Right lobe of liver (tissue), 6 donors: ENCODE measurements around the gene NAPG. TPM values are rescaled to one million over a fixed set of nuclear protein-coding genes. Genes with fewer than 3 reads are reported as not detected.

ENCODE experiments used
- ATAC-seq, 4 donors: fragments of 200-7000 bp; cut with Tn5 transposase; one replicate each; pipeline ENCODE4 v1.9.1; 2020; ENCODE audit warnings: mild to moderate bottlenecking in 4 of 4, moderate library complexity in 4 of 4
- DNase-seq, 3 donors: peaks; one replicate each; pipeline ENCODE4 v3.0.0-alpha.2; 2020
- H3K27ac ChIP-seq, 3 donors: fragments of 200-600 bp; one replicate each; pipeline ENCODE4 v1.8.0; 2022
- H3K27me3 ChIP-seq, 2 donors: fragments of 200-600 bp; one replicate each; pipeline ENCODE4 v1.8.0; 2022
- H3K36me3 ChIP-seq, 4 donors: fragments of 200-600 bp; sonication (generic) in 1 of 4; one replicate each; pipeline versions ENCODE4 v1.5.1 to v1.8.0; 2017 to 2022; ENCODE audit warnings: control low read depth in 1 of 4
- H3K4me1 ChIP-seq, 4 donors: fragments of 200-600 bp; sonication (generic) in 1 of 4; one replicate each; pipeline versions ENCODE4 v1.5.1 to v1.8.0; 2017 to 2022; ENCODE audit warnings: control low read depth in 1 of 4
- H3K4me3 ChIP-seq, 3 donors: fragments of 200-600 bp; one replicate each; pipeline ENCODE4 v1.8.0; 2022
- H3K9me3 ChIP-seq, 4 donors: fragments of 200-600 bp; sonication (generic) in 1 of 4; one replicate each; pipeline versions ENCODE4 v1.5.1 to v1.8.0; 2017 to 2022; ENCODE audit warnings: control low read depth in 1 of 4
- CTCF ChIP-seq, 4 donors: fragments of 200-600 bp in 3 of 4; fragments of 450-650 bp in 1 of 4; IDR thresholded peaks; one replicate each; pipeline versions ENCODE4 v1.5.1 to v1.8.0; 2016 to 2022; ENCODE audit warnings: antibody characterized with exemption in 4 of 4, mild to moderate bottlenecking in 2 of 4
- POLR2A ChIP-seq: fragments of 450-650 bp; IDR thresholded peaks from one replicate; pipeline ENCODE4 v1.6.1; 2017; ENCODE audit warnings: antibody characterized with exemption, mild to moderate bottlenecking
- WGBS: methylation state at CpG from one replicate; pipeline ENCODE4 v1.1.6; 2018; ENCODE audit warnings: low coverage, low lambda C conversion rate; ENCODE audit not compliant: insufficient coverage; ENCODE audit errors: missing lambda C conversion rate; 5-methylcytosine and 5-hydroxymethylcytosine counted together
- intact Hi-C, 2 donors: fragments of 100-400 bp; cut with DNase I; formaldehyde crosslinking; loops; one replicate each; pipeline versions ENCODE4 v1.11.2 to v1.14.1; 2022
- total RNA-seq, 6 experiments: library from RNA; depleted of rRNA in 2 of 6; stranded (reverse); fragments of >200 nt in 2 of 6; fragmentation: NEBNext Ultra II Directional in 3 of 6; extraction: Animal tissue kit (Norgen Biotek cat#: 25700) in 3 of 6; gene quantifications; one replicate each; pipeline versions ENCODE4 v1.1.0 to v1.2.4, GENCODE V29; 2016 to 2023
- donor health status: DM: no; HTN: yes; CAD: no.
- donor health status: DM: no; HTN: no; CAD: no.
- donor health status: DM: no; HTN: no; CAD: no.
- donor health status: DM: no; HTN: yes; CAD: no.
- donor health status: DM: no; HTN: yes; CAD: no.

Gene NAPG
- total RNA-seq, 6 experiments from 2014 or later: 10.7 to 20.6 (median 14.1) TPM

- TF ChIP-seq CTCF (IDR thresholded peaks at IDR 0.05) (no peak), POLR2A (no peak)
- H3K36me3 ChIP-seq: no peaks in the 10 kb centered on the region
- H3K4me3 ChIP-seq: no peak overlapping the region
- WGBS: 77% methylated on average over 4 of the region's 12 CpGs
- no peaks in the 10 kb centered on the region for H3K27me3 ChIP-seq
- no peak for ATAC-seq
- no peaks in the 10 kb centered on the region for H3K9me3 ChIP-seq
- H3K4me1 ChIP-seq: no peaks in the 10 kb centered on the region
- no peak for DNase-seq
- no peak overlapping the region for H3K27ac ChIP-seq
- intact Hi-C loops: no loop called here
Measured at GRCh38 chr18:10579079-10579867, 53.4 kb downstream of the NAPG start.

- 77% methylated on average over 3 of the region's 4 CpGs for WGBS
- H3K4me1 ChIP-seq: no peaks in the 10 kb centered on the region
- no peaks in the 10 kb centered on the region for H3K9me3 ChIP-seq
- H3K27ac ChIP-seq: no peak overlapping the region
- intact Hi-C loops: no loop called here
- H3K4me3 ChIP-seq: no peak overlapping the region
- no peaks in the 10 kb centered on the region for H3K36me3 ChIP-seq
- ATAC-seq (no peak), DNase-seq (no peak)
- H3K27me3 ChIP-seq: no peaks in the 10 kb centered on the region
- TF ChIP-seq CTCF (IDR thresholded peaks at IDR 0.05) (no peak), POLR2A (no peak)
Measured at GRCh38 chr18:10580215-10580614, 54.4 kb downstream of the NAPG start.

GRCh38 chr18:10585260-10585659 lies 59.4 kb downstream of the NAPG start:
- no peaks in the 10 kb centered on the region for H3K27me3 ChIP-seq
- intact Hi-C loops: no loop called here
- 71% methylated on average over 1 of the region's 1 CpG for WGBS
- TF ChIP-seq CTCF (IDR thresholded peaks at IDR 0.05) (no peak), POLR2A (no peak)
- ATAC-seq (no peak), DNase-seq (no peak)
- H3K4me3 ChIP-seq: no peak overlapping the region
- H3K36me3 ChIP-seq: no peaks in the 10 kb centered on the region
- H3K4me1 ChIP-seq: no peaks in the 10 kb centered on the region
- no peaks in the 10 kb centered on the region for H3K9me3 ChIP-seq
- H3K27ac ChIP-seq: no peak overlapping the region

- intact Hi-C loops: no loop called here
- WGBS: 89% methylated on average over 11 of the region's 30 CpGs
Measured at GRCh38 chr18:10588975-10589374, 63.1 kb downstream of the NAPG start.

More at GRCh38 chr18:10588975-10589374, 63.1 kb downstream of the NAPG start:
- Histone ChIP-seq H3K4me1 (no peaks in the 10 kb centered on the region), H3K27me3 (no peaks in the 10 kb centered on the region), H3K27ac (no peak overlapping the region), H3K9me3 (no peaks in the 10 kb centered on the region), H3K36me3 (no peaks in the 10 kb centered on the region), H3K4me3 (no peak overlapping the region)
- TF ChIP-seq CTCF (IDR thresholded peaks at IDR 0.05) (no peak), POLR2A (no peak)
- DNase-seq: no peak
- no peak for ATAC-seq
